H1 (cell line): ENCODE data around the gene YIF1A. TPM values are rescaled to one million over a fixed set of nuclear protein-coding genes. Genes with fewer than 3 reads are reported as not detected.

ENCODE experiments used
- BRCA1 ChIP-seq: IDR thresholded peaks from 2 replicates; pipeline ENCODE4 v1.6.1; 2012; ENCODE audit warnings: low read depth, low read length, improper control_type of control experiment
- CHD1 ChIP-seq: IDR thresholded peaks from 2 replicates; pipeline ENCODE4 v1.6.1; 2012; ENCODE audit warnings: low read depth, low read length, improper control_type of control experiment
- CTCF ChIP-seq, 3 experiments: IDR thresholded peaks; 1 replicate in 2 of 3; 2 replicates in 1 of 3; pipeline versions ENCODE4 v1.5.1 to v1.6.1; 2011; ENCODE audit warnings: low read length in 3 of 3, mild to moderate bottlenecking in 3 of 3, inconsistent platforms in 2 of 3, low read depth in 1 of 3, moderate library complexity in 1 of 3; ENCODE audit not compliant: insufficient read depth in 1 of 3; ENCODE audit errors: control extremely low read depth in 1 of 3
- JUND ChIP-seq: IDR thresholded peaks from 2 replicates; pipeline ENCODE4 v1.6.1; 2011; ENCODE audit warnings: mild to moderate bottlenecking, improper control_type of control experiment, low read length
- SUZ12 ChIP-seq: fragments of 200-600 bp; sonication (generic); IDR thresholded peaks from 2 replicates; pipeline ENCODE4 v1.6.1; 2012; ENCODE audit warnings: mild to moderate bottlenecking, inconsistent platforms, low read length, moderate library complexity, mixed read lengths
- polyA plus RNA-seq, 7 experiments: library from polyadenylated mRNA; depleted of rRNA in 3 of 7; stranded (reverse) in 5 of 7; unstranded in 2 of 7; fragments of >200 nt in 5 of 7; fragments of 200-250 nt in 2 of 7; gene quantifications; 1 replicate in 5 of 7; 2 replicates in 1 of 7; 4 replicates in 1 of 7; pipeline versions ENCODE4 v1.2.1 to v1.2.3, GENCODE V29; 2011 to 2013; ENCODE audit warnings: missing spikeins in 2 of 7, mixed read lengths in 2 of 7
- total RNA-seq: library from RNA; stranded (reverse); fragmentation: NEBNext Ultra II Directional; extraction: Animal tissue kit (Norgen Biotek cat#: 25700); gene quantifications from 2 replicates; pipeline ENCODE4 v1.2.1, GENCODE V29; 2021

The YIF1A gene
- total and polyA plus RNA-seq, 2 of the 8 experiments (the other 6 are each of a cell fraction or from before 2014, with no cell fraction given): 70.1 to 178 TPM

GRCh38 chr11:66309475-66309874 is 20.5 kb upstream of the YIF1A start (continued):
- TF ChIP-seq SUZ12: no peak
- no peak for TF ChIP-seq CHD1
- TF ChIP-seq JUND: no peak
- TF ChIP-seq CTCF (IDR thresholded peaks at IDR 0.05; ENCODE audit: control extremely low read depth in 1 of 3, insufficient read depth in 1 of 3, low read depth in 1 of 3, low read length in 3 of 3): no peak
- TF ChIP-seq BRCA1: no peak
